ENCODE results near the gene CCDC66.

DNA sequence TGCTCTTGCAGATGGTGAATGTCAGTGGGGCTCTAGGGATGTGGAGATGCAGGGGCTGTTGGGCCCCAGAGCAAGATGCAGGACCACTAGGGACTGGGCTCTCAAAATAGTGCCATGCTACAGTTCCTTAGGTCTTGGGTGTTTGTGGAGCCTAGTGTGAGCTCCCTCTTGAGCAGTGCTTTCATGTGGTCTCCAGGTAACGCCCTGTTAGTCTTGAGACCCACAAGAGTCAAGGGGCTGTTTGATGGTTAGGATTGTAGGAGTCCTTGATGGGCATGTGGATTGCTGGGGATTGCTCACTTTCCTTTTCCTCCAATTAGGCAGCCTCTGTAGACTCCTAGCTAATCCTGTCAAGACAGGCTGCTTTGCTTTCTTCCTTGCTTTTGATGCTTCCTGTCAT is 56.0 kb downstream of the CCDC66 start:
- TF ChIP-seq, protein P1, sequence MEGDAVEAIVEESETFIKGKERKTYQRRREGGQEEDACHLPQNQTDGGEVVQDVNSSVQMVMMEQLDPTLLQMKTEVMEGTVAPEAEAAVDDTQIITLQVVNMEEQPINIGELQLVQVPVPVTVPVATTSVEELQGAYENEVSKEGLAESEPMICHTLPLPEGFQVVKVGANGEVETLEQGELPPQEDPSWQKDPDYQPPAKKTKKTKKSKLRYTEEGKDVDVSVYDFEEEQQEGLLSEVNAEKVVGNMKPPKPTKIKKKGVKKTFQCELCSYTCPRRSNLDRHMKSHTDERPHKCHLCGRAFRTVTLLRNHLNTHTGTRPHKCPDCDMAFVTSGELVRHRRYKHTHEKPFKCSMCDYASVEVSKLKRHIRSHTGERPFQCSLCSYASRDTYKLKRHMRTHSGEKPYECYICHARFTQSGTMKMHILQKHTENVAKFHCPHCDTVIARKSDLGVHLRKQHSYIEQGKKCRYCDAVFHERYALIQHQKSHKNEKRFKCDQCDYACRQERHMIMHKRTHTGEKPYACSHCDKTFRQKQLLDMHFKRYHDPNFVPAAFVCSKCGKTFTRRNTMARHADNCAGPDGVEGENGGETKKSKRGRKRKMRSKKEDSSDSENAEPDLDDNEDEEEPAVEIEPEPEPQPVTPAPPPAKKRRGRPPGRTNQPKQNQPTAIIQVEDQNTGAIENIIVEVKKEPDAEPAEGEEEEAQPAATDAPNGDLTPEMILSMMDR (IDR thresholded peaks at IDR 0.05): no peak
- TF ChIP-seq POLR2A (IDR thresholded peaks at IDR 0.05) (no peak), EP300 (IDR thresholded peaks at IDR 0.05) (no peak)

Data from gastroesophageal sphincter (tissue), 3 donors.